SK-N-SH treated with all-trans-retinoic acid at 6 μM for 48 hours (cell line): ENCODE measurements around the gene SLC4A11.

Source experiments
- ATAC-seq: fragments of 200-7000 bp; cut with Tn5 transposase; 3 replicates; pipeline ENCODE4 v1.9.1; 2020; ENCODE audit warnings: mild to moderate bottlenecking, moderate library complexity
- ARNTL ChIP-seq: fragments of 450-650 bp; formaldehyde crosslinking; IDR thresholded peaks from 2 replicates; pipeline ENCODE4 v1.5.0; 2020; ENCODE audit warnings: low read depth, mild to moderate bottlenecking, moderate library complexity, borderline replicate concordance
- BACH2 ChIP-seq: fragments of 250-450 bp; sonication (Bioruptor Pico); IDR thresholded peaks from 2 replicates; pipeline ENCODE4 v1.9.0; 2021; ENCODE audit warnings: mild to moderate bottlenecking, borderline replicate concordance
- CSDC2 ChIP-seq: fragments of 250-450 bp; sonication (Bioruptor Pico); IDR thresholded peaks from 2 replicates; pipeline ENCODE4 v1.5.0; 2020; ENCODE audit warnings: mild to moderate bottlenecking, moderate library complexity
- ESRRG ChIP-seq: fragments of 250-450 bp; sonication (Bioruptor Pico); IDR thresholded peaks from 2 replicates; pipeline ENCODE4 v1.6.1; 2021; ENCODE audit warnings: mild to moderate bottlenecking
- GLIS3 ChIP-seq: fragments of 250-450 bp; sonication (Bioruptor Pico); IDR thresholded peaks from 2 replicates; pipeline ENCODE4 v1.5.0; 2020; ENCODE audit warnings: mild to moderate bottlenecking, moderate library complexity
- ISL1 ChIP-seq: fragments of 250-450 bp; sonication (Bioruptor Pico); IDR thresholded peaks from 2 replicates; pipeline ENCODE4 v2.1.2; 2022; ENCODE audit warnings: mild to moderate bottlenecking, moderate library complexity
- OSR1 ChIP-seq: fragments of 250-450 bp; sonication (Bioruptor Pico); IDR thresholded peaks from 2 replicates; pipeline ENCODE4 v1.8.0; 2022; ENCODE audit warnings: moderate library complexity, mild to moderate bottlenecking, inconsistent platforms
- PPARA ChIP-seq: fragments of 250-450 bp; sonication (Bioruptor Pico); IDR thresholded peaks from 2 replicates; pipeline ENCODE4 v1.5.0; 2020; ENCODE audit warnings: mild to moderate bottlenecking, borderline replicate concordance
- RARB ChIP-seq: fragments of 250-450 bp; sonication (Bioruptor Pico); IDR thresholded peaks from 2 replicates; pipeline ENCODE4 v1.8.0; 2021; ENCODE audit warnings: mild to moderate bottlenecking, moderate library complexity
- SNAI2 ChIP-seq: fragments of 250-450 bp; sonication (Bioruptor Pico); IDR thresholded peaks from 2 replicates; pipeline ENCODE4 v1.5.0; 2020; ENCODE audit warnings: mild to moderate bottlenecking, moderate library complexity
- TCF4 ChIP-seq: fragments of 250-450 bp; sonication (Bioruptor Pico); IDR thresholded peaks from 2 replicates; pipeline ENCODE4 v1.8.0; 2021; ENCODE audit warnings: mild to moderate bottlenecking, moderate library complexity, borderline replicate concordance
- TOX ChIP-seq: fragments of 250-450 bp; sonication (Bioruptor Pico); IDR thresholded peaks from 2 replicates; pipeline ENCODE4 v1.8.0; 2021; ENCODE audit warnings: mild to moderate bottlenecking, moderate library complexity, borderline replicate concordance
- ZC3H10 ChIP-seq: fragments of 250-450 bp; sonication (Bioruptor Pico); IDR thresholded peaks from 2 replicates; pipeline ENCODE4 v1.5.1; 2021; ENCODE audit warnings: mild to moderate bottlenecking, moderate library complexity
- ZFP3 ChIP-seq: fragments of 250-450 bp; sonication (Bioruptor Pico); IDR thresholded peaks from 2 replicates; pipeline ENCODE4 v1.5.0; 2020; ENCODE audit warnings: mild to moderate bottlenecking, moderate library complexity
- ZFP30 ChIP-seq: fragments of 450-650 bp; formaldehyde crosslinking; IDR thresholded peaks from 2 replicates; pipeline ENCODE4 v1.5.0; 2022; ENCODE audit warnings: mild to moderate bottlenecking, moderate library complexity
- ZNF565 ChIP-seq: fragments of 450-650 bp; formaldehyde crosslinking; conservative IDR thresholded peaks from 2 replicates; pipeline ENCODE4 v1.5.0; 2020; ENCODE audit warnings: low read depth, mild to moderate bottlenecking, moderate library complexity
- ZNF70 ChIP-seq: fragments of 450-650 bp; formaldehyde crosslinking; IDR thresholded peaks from 2 replicates; pipeline ENCODE4 v1.5.0; 2020; ENCODE audit warnings: mild to moderate bottlenecking, moderate library complexity
- ZNF8 ChIP-seq: fragments of 450-650 bp; formaldehyde crosslinking; IDR thresholded peaks from 2 replicates; pipeline ENCODE4 v1.5.0; 2020; ENCODE audit warnings: mild to moderate bottlenecking, moderate library complexity
- TF ChIP-seq, protein P1 (sequence below): fragments of 250-450 bp; sonication (Bioruptor Pico); IDR thresholded peaks from 2 replicates; pipeline ENCODE4 v1.8.0; 2021; ENCODE audit warnings: low read depth, mild to moderate bottlenecking, moderate library complexity, borderline replicate concordance
- TF ChIP-seq, protein P2 (sequence below): fragments of 250-450 bp; sonication (Bioruptor Pico); IDR thresholded peaks from 2 replicates; pipeline ENCODE4 v1.5.1; 2020; ENCODE audit warnings: low read depth, mild to moderate bottlenecking, moderate library complexity
- TF ChIP-seq, protein P3 (sequence below): fragments of 250-450 bp; sonication (Bioruptor Pico); IDR thresholded peaks from 2 replicates; pipeline ENCODE4 v1.8.0; 2020; ENCODE audit warnings: mild to moderate bottlenecking, moderate library complexity, borderline replicate concordance
- TF ChIP-seq, protein P4 (sequence below): fragments of 250-450 bp; sonication (Bioruptor Pico); IDR thresholded peaks from 2 replicates; pipeline ENCODE4 v1.5.0; 2020; ENCODE audit warnings: mild to moderate bottlenecking, moderate library complexity

The SLC4A11 gene

DNA sequence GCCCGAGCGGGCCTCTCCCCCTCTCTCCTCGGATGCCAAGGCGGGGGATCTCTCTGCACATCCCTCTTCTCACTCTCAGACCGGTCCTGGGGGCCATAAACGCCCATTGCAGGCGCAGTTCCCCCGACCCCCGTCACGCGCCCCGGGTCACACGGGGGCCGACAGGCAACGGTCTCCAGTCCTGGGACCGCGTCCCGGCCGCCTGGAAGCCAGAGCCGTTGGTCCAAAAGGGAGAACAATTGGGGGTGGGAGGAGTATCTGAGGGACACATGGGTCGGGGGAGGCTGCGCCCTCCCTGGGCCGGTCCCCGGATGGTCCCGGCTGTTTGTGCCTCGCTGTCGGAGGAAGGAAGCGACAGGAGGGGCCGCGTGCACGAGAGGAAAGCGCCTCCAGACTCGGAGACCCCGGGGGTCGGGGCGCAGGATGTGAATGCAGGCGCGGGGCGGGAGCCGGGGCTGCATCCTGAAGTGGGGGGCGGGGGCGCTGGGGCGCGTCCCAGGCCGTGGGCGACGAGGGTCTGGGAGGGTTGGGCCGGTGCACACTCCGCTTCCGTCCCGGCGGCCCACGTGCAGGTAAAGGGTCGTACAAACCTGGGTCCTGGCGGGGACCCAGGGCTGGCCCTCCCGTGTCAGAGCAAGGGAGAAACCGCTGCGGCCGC lies 903 bp downstream of the SLC4A11 start:
- TF ChIP-seq, protein P1, sequence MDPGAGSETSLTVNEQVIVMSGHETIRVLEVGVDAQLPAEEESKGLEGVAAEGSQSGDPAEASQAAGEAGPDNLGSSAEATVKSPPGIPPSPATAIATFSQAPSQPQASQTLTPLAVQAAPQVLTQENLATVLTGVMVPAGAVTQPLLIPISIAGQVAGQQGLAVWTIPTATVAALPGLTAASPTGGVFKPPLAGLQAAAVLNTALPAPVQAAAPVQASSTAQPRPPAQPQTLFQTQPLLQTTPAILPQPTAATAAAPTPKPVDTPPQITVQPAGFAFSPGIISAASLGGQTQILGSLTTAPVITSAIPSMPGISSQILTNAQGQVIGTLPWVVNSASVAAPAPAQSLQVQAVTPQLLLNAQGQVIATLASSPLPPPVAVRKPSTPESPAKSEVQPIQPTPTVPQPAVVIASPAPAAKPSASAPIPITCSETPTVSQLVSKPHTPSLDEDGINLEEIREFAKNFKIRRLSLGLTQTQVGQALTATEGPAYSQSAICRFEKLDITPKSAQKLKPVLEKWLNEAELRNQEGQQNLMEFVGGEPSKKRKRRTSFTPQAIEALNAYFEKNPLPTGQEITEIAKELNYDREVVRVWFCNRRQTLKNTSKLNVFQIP, result no peak
- TF ChIP-seq, protein P2, sequence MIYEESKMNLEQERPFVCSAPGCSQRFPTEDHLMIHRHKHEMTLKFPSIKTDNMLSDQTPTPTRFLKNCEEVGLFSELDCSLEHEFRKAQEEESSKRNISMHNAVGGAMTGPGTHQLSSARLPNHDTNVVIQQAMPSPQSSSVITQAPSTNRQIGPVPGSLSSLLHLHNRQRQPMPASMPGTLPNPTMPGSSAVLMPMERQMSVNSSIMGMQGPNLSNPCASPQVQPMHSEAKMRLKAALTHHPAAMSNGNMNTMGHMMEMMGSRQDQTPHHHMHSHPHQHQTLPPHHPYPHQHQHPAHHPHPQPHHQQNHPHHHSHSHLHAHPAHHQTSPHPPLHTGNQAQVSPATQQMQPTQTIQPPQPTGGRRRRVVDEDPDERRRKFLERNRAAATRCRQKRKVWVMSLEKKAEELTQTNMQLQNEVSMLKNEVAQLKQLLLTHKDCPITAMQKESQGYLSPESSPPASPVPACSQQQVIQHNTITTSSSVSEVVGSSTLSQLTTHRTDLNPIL (CRISPR knock-in tag), result no peak
- no peak for TF ChIP-seq ZNF565
- no peak for TF ChIP-seq ZFP30
- TF ChIP-seq TCF4 (CRISPR knock-in tag), result no peak
- no peak for TF ChIP-seq OSR1 (CRISPR knock-in tag)
- TF ChIP-seq RARB (CRISPR knock-in tag), result no peak
- TF ChIP-seq PPARA (CRISPR knock-in tag), result no peak
- TF ChIP-seq, protein P3, sequence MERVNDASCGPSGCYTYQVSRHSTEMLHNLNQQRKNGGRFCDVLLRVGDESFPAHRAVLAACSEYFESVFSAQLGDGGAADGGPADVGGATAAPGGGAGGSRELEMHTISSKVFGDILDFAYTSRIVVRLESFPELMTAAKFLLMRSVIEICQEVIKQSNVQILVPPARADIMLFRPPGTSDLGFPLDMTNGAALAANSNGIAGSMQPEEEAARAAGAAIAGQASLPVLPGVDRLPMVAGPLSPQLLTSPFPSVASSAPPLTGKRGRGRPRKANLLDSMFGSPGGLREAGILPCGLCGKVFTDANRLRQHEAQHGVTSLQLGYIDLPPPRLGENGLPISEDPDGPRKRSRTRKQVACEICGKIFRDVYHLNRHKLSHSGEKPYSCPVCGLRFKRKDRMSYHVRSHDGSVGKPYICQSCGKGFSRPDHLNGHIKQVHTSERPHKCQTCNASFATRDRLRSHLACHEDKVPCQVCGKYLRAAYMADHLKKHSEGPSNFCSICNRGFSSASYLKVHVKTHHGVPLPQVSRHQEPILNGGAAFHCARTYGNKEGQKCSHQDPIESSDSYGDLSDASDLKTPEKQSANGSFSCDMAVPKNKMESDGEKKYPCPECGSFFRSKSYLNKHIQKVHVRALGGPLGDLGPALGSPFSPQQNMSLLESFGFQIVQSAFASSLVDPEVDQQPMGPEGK (CRISPR knock-in tag), result no peak
- TF ChIP-seq BACH2 (CRISPR knock-in tag), result no peak
- no peak for TF ChIP-seq ZNF8
- no peak for TF ChIP-seq ESRRG
- TF ChIP-seq, all 23 proteins: peak for 0
- ATAC-seq, result no peak

DNA sequence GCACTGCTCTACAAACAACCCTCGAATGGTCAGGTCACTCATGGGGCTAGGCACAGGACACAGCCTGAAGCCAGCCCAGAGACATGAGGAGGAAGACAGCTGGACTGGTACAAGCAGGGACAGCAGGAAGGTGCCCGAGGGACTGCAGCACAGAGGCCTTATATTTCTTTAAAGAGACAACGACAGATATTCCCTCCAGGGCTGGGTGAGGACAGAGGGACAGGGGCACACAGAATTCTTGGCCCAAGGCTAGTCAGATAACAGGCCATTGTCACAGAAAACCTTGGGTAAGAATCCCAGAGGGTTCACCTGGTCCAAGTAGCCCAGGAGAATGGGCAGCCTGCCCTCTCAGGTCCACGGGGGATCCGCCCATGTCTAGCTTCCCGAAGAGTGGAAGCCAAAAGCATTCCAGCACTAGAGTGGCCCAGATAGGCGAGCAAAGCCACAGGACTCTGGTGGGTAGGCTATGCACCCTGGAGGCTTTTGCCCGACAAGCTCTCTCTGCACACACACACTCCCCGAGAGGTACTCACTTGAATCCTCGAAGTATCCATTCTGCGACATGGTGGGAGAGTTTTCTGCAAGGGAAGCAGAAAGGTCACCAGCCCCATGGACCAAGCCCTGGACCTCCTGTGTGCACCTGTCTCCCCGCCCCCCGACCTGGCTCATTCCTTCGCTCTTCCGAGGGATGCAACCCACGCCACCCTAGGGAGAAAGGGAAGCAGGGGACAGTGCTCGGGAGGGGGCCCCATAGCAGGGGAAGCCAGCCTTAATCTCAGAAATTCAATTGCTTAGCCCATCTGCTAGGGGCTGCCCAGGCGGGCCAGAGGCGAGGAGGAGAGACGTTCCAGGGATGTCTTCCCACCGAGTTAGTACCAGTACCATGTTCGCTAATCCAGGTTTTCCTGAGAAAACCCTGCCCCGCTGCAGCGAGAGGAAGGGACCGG lies 1.7 kb downstream of the SLC4A11 start:
- no peak for TF ChIP-seq ZC3H10 (CRISPR knock-in tag)
- no peak for TF ChIP-seq CSDC2
- TF ChIP-seq, protein P2 (CRISPR knock-in tag), result no peak
- TF ChIP-seq, protein P1, result no peak
- TF ChIP-seq, protein P4, sequence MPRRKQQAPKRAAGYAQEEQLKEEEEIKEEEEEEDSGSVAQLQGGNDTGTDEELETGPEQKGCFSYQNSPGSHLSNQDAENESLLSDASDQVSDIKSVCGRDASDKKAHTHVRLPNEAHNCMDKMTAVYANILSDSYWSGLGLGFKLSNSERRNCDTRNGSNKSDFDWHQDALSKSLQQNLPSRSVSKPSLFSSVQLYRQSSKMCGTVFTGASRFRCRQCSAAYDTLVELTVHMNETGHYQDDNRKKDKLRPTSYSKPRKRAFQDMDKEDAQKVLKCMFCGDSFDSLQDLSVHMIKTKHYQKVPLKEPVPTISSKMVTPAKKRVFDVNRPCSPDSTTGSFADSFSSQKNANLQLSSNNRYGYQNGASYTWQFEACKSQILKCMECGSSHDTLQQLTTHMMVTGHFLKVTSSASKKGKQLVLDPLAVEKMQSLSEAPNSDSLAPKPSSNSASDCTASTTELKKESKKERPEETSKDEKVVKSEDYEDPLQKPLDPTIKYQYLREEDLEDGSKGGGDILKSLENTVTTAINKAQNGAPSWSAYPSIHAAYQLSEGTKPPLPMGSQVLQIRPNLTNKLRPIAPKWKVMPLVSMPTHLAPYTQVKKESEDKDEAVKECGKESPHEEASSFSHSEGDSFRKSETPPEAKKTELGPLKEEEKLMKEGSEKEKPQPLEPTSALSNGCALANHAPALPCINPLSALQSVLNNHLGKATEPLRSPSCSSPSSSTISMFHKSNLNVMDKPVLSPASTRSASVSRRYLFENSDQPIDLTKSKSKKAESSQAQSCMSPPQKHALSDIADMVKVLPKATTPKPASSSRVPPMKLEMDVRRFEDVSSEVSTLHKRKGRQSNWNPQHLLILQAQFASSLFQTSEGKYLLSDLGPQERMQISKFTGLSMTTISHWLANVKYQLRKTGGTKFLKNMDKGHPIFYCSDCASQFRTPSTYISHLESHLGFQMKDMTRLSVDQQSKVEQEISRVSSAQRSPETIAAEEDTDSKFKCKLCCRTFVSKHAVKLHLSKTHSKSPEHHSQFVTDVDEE, result no peak
- no peak for TF ChIP-seq ZNF565
- TF ChIP-seq ARNTL, result no peak
- no peak for TF ChIP-seq ISL1
- TF ChIP-seq TCF4 (CRISPR knock-in tag), result no peak
- no peak for TF ChIP-seq SNAI2 (CRISPR knock-in tag)
- TF ChIP-seq ZFP3 (CRISPR knock-in tag), result no peak
- no peak for TF ChIP-seq PPARA (CRISPR knock-in tag)
- TF ChIP-seq ZNF70, result no peak
- no peak for TF ChIP-seq TOX (CRISPR knock-in tag)
- TF ChIP-seq GLIS3 (CRISPR knock-in tag), result no peak
- ATAC-seq, result no peak
